ENCODE results near the gene C1orf141.

C1orf141 gene

DNA sequence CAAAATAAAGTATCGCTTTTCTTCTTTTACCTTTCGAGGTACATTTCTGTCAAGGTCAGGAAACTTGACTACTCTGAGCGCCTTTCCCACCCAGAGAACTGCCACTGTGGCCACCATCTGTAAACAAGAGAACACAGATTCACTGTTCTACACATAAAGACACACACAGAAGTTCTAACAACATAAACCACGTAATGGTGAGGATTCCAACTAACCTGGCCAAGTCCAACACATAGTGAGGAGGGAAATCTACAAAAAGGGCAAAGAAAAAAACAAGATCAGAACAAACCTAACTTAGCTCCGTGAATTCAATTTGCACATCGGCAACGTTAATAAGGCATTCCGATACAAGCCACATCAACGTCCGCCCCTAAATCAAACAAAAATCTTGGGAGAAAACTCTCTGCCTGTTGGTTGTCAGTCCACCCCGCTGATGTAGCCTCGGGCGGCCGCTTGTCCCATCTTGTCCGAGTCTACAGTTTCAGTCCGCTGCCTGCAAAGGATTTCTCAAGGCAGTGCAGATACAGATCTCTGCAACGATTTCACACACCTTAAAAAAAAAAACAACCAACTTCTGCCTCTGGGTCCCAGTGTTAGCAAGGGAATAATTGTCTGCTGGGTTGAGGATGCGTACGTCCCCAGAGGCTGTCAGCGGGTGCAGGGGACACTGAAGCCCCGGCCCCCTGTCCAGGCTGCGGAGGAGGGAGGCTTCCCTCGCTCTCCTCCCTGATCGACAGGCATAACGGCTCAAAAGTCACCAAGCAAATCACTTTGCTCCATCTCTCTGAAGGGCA is 81.8 kb downstream of the C1orf141 start:
- TF ChIP-seq, protein P1, sequence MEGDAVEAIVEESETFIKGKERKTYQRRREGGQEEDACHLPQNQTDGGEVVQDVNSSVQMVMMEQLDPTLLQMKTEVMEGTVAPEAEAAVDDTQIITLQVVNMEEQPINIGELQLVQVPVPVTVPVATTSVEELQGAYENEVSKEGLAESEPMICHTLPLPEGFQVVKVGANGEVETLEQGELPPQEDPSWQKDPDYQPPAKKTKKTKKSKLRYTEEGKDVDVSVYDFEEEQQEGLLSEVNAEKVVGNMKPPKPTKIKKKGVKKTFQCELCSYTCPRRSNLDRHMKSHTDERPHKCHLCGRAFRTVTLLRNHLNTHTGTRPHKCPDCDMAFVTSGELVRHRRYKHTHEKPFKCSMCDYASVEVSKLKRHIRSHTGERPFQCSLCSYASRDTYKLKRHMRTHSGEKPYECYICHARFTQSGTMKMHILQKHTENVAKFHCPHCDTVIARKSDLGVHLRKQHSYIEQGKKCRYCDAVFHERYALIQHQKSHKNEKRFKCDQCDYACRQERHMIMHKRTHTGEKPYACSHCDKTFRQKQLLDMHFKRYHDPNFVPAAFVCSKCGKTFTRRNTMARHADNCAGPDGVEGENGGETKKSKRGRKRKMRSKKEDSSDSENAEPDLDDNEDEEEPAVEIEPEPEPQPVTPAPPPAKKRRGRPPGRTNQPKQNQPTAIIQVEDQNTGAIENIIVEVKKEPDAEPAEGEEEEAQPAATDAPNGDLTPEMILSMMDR (IDR thresholded peaks at IDR 0.05; ENCODE audit: low read depth, low read length): no peak
- peak overlapping the region; percentile 77 for H3K4me3 ChIP-seq (ENCODE audit: low read depth, low read length)

DNA sequence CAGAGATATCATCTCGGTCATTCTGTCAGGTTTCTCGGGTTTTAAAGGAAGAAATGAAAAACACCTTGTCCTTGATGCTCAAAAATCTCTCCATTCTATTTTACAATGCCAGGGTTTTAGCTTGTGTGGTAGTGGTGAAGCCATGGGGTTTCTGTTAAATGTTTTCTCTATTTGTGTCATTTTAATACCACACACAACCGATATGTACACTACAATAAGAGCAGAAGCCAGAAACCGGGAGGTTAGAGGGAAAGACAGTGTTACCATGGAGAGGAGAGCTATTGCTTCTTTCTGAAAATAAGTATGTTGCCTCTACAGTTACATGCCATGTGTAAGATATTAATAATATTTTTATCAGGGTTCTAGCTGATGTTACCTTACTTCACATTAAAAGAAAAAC is 83.6 kb downstream of the C1orf141 start:
- TF ChIP-seq, protein P1 (IDR thresholded peaks at IDR 0.05; ENCODE audit: low read depth, low read length): no peak
- H3K4me3 ChIP-seq (ENCODE audit: low read depth, low read length): peak overlapping the region; percentile 77

DNA sequence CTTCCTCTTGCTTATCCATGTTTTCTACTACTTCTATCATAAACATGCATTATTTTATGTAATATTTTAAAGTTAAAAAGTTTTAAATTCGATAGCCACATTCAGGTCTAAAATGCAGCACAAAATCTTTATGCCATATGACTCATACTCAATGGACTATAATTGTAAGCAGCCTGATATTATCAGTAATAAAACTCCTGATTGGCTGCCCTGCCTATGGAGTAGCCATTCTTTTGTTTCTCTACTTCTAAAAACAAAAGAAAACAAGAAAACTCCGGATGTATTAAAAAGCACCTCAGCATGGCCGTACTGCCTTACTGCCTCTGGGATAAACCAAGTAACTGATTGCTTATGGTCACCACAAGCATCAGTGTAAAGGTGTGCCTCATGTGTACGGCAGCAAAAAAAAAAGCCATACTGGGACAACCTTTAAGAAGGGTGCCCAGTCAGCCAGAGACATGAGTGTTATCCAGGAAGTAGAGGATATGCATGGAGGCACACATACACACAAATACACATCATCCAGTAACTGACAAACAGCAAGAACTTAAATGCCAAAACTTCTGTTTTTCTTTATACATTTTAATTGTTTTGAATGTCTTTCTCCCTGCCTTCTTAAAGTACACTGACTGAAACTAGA is 90.0 kb downstream of the C1orf141 start:
- TF ChIP-seq, protein P1 (IDR thresholded peaks at IDR 0.05; ENCODE audit: low read depth, low read length): no peak
- H3K4me3 ChIP-seq (ENCODE audit: low read depth, low read length): no peak overlapping the region

DNA sequence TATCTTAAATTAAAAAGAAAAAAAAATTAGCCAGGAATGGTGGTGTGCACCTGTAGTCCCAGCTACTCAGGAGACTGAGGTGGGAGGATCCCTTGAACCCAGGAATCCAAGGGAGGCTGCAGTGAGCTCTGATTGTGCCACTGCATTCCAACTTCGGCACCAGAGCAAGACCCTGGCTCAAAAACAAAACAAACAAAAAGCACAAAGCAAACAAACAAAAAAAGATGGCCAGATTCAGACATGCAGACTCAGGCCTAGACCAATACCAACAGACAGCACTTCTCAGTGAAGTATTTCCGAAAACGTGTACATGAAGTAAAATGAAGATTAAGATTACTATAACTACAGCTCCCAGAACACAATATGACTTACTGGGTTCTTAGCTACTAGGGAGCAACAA is 91.4 kb downstream of the C1orf141 start:
- TF ChIP-seq, protein P1 (IDR thresholded peaks at IDR 0.05; ENCODE audit: low read depth, low read length): no peak
- no peak overlapping the region for H3K4me3 ChIP-seq (ENCODE audit: low read depth, low read length)
